Measurements from ENCODE around the gene EBF4.

DNA sequence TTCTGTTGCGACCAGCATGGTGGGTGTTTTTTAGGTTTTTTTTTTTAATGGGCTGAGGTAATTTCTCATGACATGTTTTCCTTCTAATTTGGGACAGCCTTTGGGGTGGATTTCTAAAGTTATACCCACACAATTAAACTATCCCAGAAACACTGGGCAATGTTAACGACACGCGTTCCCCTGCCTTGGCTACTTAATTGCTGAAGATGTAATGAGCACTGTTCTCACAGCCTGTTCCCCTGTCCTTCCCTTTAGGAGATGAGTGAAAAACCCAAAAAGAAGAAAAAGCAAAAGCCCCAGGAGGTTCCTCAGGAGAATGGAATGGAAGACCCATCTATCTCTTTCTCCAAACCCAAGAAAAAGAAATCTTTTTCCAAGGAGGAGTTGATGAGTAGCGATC, 34.9 kb upstream of the EBF4 start:
- TF ChIP-seq JUNB (IDR thresholded peaks at IDR 0.05) (no peak), CEBPB (IDR thresholded peaks at IDR 0.05; ENCODE audit: borderline replicate concordance in 1 of 2, low read depth in 2 of 2, low read length in 2 of 2) (no peak), ZBTB40 (IDR thresholded peaks at IDR 0.05; ENCODE audit: borderline replicate concordance) (no peak), MYC (IDR thresholded peaks at IDR 0.05; ENCODE audit: insufficient read depth, insufficient read length, insufficient replicate concordance, low read length, severe bottlenecking) (no peak), CBFB (IDR thresholded peaks at IDR 0.05; ENCODE audit: low read depth) (no peak), LARP7 (IDR thresholded peaks at IDR 0.05) (no peak), NKRF (conservative IDR thresholded peaks at IDR 0.05) (no peak), EP300 (IDR thresholded peaks at IDR 0.05; ENCODE audit: borderline replicate concordance in 1 of 2, control insufficient read depth in 1 of 2, low read depth in 2 of 2, low read length in 2 of 2) (no peak), POU2F2 (IDR thresholded peaks at IDR 0.05; ENCODE audit: borderline replicate concordance, low read depth, low read length) (no peak), TBL1XR1 (IDR thresholded peaks at IDR 0.05; ENCODE audit: low read depth, low read length) (no peak), TCF3 (IDR thresholded peaks at IDR 0.05; ENCODE audit: borderline replicate concordance, insufficient read depth, low read depth, low read length) (no peak), EZH2 (IDR thresholded peaks at IDR 0.05; ENCODE audit: borderline replicate concordance, control insufficient read depth, low read depth, low read length) (no peak)
- TF ChIP-seq, protein P1, sequence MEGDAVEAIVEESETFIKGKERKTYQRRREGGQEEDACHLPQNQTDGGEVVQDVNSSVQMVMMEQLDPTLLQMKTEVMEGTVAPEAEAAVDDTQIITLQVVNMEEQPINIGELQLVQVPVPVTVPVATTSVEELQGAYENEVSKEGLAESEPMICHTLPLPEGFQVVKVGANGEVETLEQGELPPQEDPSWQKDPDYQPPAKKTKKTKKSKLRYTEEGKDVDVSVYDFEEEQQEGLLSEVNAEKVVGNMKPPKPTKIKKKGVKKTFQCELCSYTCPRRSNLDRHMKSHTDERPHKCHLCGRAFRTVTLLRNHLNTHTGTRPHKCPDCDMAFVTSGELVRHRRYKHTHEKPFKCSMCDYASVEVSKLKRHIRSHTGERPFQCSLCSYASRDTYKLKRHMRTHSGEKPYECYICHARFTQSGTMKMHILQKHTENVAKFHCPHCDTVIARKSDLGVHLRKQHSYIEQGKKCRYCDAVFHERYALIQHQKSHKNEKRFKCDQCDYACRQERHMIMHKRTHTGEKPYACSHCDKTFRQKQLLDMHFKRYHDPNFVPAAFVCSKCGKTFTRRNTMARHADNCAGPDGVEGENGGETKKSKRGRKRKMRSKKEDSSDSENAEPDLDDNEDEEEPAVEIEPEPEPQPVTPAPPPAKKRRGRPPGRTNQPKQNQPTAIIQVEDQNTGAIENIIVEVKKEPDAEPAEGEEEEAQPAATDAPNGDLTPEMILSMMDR (IDR thresholded peaks at IDR 0.05 in 2 of 3, conservative IDR thresholded peaks at IDR 0.05 in 1 of 3; ENCODE audit: control insufficient read depth in 2 of 3, extremely low read depth in 1 of 3, insufficient read depth in 1 of 3, low read depth in 3 of 3, low read length in 3 of 3): no peak

Measured in GM12878 (cell line).